Fibroblast of pulmonary artery (primary cell): ENCODE data around the gene TMEM59.
"Not testable (repeated sequence)": the region's sequence is repeated elsewhere in the genome, so short reads cannot be mapped to it uniquely, and the experiment has no call there.

Experiments used
- DNase-seq: peaks from one replicate; pipeline ENCODE4 v3.0.0-alpha.2; 2010; ENCODE audit warnings: low read depth
- H3K4me3 ChIP-seq: replicated peaks from 2 replicates; pipeline ENCODE4 v1.5.1; 2011; ENCODE audit warnings: low read depth, mild to moderate bottlenecking, control low read depth, low read length, moderate library complexity
- TF ChIP-seq, protein P1 (sequence below): IDR thresholded peaks from 2 replicates; pipeline ENCODE4 v1.5.1; 2011; ENCODE audit warnings: mild to moderate bottlenecking, control low read depth, low read length, inconsistent platforms; ENCODE audit errors: missing control alignments

Gene TMEM59

DNA sequence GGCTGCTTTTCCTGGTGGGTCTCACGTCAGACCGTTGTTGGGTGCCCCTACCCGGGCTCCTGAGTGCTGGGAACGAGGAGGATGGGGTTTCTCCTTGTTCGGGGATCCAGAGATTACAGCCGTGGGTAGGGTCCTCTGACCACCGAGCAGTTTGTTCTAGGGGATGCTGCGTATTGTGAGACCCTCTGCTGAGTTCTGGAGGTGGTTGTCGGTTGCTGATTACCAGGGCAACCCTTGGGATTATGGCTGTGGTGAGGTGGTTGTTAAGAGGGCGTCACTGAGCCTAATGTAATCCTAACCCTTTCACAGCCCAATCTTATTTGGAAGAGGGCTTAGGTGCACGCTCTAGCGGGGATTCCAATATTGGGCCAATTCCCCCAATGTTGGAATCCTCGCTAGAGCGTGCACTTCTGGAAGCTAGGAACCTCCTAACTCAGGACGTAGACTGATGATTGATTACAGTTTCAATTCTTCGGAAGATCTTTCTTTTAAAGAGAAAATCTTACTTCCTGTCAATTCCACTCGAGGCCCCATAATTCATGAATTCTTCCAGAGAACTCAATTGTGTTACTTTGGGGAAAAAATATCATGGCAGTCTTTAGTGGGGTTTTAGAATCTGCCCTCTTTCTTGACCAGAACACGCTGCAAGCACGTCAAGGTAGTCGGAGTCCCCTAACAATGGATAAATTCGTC, 887 bp upstream of the TMEM59 start:
- TF ChIP-seq, protein P1, sequence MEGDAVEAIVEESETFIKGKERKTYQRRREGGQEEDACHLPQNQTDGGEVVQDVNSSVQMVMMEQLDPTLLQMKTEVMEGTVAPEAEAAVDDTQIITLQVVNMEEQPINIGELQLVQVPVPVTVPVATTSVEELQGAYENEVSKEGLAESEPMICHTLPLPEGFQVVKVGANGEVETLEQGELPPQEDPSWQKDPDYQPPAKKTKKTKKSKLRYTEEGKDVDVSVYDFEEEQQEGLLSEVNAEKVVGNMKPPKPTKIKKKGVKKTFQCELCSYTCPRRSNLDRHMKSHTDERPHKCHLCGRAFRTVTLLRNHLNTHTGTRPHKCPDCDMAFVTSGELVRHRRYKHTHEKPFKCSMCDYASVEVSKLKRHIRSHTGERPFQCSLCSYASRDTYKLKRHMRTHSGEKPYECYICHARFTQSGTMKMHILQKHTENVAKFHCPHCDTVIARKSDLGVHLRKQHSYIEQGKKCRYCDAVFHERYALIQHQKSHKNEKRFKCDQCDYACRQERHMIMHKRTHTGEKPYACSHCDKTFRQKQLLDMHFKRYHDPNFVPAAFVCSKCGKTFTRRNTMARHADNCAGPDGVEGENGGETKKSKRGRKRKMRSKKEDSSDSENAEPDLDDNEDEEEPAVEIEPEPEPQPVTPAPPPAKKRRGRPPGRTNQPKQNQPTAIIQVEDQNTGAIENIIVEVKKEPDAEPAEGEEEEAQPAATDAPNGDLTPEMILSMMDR = no peak
- DNase-seq = peak; percentile 24
- peak overlapping the region; percentile 98 for H3K4me3 ChIP-seq

DNA sequence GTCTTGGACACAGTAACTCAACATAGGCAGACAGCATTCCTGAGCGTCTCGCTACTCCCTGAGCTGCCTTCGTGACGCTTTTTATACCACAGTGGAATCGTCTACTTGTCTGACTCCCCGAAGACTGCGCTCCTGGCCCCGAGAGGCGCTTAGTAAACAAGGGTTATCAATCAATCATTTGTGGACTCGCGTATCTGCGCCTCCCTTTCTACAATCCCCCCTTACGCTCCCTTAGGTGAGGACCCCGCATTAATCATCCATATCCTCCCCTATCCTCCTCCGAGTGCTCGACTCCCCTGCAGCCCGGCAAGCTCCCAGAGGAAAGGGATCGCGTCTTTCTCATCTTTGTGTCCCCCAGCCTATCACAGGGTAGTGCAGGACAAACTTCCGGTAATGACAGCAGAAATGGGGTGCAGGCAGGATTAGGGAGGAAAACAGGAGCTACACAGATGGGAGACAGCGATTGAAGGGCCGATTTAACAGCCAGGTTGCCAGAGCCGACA, 522 bp downstream of the TMEM59 start:
- TF ChIP-seq, protein P1 = no peak
- H3K4me3 ChIP-seq = peak overlapping the region; percentile 98
- peak; percentile 66 for DNase-seq

DNA sequence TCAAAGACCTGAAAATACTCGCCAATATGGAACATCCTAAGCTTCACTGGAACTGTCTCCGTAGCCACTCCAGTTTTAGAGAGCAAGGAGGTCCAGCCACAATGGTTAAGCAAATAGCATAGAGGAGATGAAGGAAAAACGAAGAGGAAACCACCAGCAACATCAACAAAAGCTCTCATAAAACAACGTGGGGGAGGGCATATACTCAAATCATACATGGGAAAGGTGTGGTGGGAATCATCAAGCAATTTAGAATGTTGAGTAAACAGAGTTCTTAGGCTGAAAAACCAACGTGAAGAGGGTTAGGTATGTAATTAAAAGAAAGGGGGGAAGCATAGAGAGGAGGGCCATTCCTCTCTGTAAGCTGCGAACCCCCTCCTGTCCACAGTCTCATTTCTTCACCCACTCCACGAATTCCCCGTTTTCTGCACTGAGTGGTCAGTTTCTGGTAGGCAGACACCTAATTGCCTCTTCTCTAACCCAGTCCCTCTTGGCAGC, 1.0 kb downstream of the TMEM59 start:
- TF ChIP-seq, protein P1 = no peak
- no peak for DNase-seq
- peak overlapping the region; percentile 98 for H3K4me3 ChIP-seq

DNA sequence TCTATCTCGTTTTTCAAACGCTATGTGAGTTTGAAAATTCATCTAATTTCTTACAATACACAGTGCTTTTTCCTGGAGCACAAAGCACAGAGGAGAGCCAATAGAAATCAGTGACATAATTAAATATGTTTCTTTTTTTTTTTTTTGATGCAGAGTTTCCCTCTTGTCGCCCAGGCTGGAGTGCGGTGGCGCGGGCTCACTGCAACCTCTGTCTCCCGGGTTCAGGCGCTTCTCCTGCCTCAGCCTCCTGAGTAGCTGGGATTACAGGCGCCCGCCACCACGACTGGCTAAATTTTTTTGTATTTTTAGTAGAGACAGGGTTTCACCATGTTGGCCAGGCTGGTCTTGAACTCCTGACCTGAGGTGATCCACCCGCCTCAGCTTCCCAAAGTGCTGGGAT, 2.6 kb downstream of the TMEM59 start:
- not testable (repeated sequence) for H3K4me3 ChIP-seq, DNase-seq

DNA sequence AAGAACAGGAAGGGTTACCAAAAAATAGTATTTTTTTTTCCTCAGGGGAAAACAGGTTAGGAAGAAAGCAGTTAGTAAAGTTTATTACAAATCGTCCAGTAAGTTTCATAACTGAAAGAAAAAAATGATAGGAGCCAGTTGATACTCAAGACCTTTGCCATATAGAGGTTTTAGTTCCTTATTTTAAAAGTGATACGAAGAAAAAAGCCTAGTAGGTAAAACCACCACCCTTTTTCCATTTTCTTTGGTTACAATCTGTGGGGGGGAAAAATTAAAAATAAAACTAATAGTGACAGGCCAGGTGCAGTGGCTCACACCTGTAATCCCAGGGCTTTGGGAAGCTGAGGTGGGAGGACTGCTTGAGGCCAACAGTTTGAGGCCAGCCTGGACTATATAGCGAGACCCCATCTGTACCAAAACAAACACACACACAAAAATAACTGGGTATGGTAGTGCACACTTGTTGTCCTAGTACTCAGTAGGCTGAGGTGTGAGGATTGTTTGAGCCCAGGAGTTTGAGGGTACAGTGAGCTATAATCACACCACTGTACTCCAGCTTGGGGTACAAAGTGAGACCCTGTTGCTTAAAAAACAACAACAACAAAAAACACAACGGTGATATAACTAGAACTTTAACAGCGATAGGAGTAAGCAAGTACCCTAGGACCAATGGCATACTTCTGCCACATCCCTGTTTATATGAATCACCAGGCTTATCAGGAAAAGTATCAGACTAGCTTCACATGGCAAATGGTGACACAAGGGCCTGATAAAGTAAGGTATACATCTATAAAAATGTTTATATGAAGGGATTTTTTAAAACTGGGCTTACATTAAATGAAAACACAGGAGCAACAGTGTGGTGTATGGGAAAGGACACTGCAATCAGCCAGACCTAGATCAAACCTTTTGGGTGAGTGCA, 5.4 kb downstream of the TMEM59 start:
- TF ChIP-seq, protein P1 = no peak
- no peak for DNase-seq
- no peak overlapping the region for H3K4me3 ChIP-seq

DNA sequence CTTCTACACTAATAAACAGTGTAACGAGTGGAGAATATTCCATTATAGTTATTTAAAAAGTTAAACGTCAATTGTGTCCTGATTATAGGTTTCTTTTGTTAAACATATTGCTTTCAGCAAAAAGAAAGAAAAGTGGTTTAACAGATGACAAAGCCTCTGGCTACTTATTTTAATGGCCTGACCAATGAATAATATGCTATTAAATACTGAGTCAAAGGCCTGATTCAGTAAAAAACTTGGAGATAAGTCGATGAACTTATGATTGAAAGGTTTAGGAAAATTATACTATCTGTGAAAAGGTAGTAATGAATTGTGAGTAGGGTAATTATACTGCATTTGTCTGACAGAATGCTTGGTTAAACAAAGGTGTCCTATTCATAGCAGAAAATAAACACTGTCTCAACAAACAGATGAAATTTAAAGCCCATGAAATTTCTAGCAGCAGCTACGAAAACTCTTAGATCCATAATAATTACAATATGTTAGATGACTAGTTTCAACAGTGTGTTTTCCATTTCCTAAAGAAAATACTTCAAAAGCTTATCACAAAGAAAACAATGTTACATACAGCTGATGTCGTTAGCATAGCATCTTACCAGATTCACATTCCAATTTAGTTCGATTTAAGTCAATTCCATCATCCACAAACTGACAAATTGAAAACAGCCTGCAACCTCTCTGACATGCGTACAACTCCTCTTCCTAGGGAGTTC, 6.2 kb downstream of the TMEM59 start:
- DNase-seq = peak; percentile 18
- no peak overlapping the region for H3K4me3 ChIP-seq

More for the DNA sequence above, 6.2 kb downstream of the TMEM59 start:
- TF ChIP-seq, protein P1 = no peak
